T-cell (primary cell): ENCODE measurements around the gene SPTBN2. TPM values are rescaled to one million over a fixed set of nuclear protein-coding genes. Genes with fewer than 3 reads are reported as not detected.

Source experiments
- ATAC-seq, 4 experiments: fragments of 200-7000 bp in 3 of 4; fragments of 150-1000 bp in 1 of 4; cut with Tn5 transposase; replicated peaks in 1 of 4; 1 replicate in 3 of 4; 2 replicates in 1 of 4; pipeline ENCODE4 v1.10.0; 2021; ENCODE audit warnings: moderate library complexity in 3 of 4, mild to moderate bottlenecking in 2 of 4, moderate number of reproducible peaks in 1 of 4
- CTCF ChIA-PET, 2 donors: fragments of 300-600 bp; sonication (Branson Sonifier 250); formaldehyde crosslinking; loops; one replicate each; lab custom pipeline; 2022; ENCODE audit warnings: antibody characterized with exemption in 2 of 2; lab: Charles Lee
- POLR2A ChIA-PET, 2 donors: fragments of 300-600 bp; sonication (Branson Sonifier 250); formaldehyde crosslinking; loops; one replicate each; lab custom pipeline; 2022; ENCODE audit warnings: antibody characterized with exemption in 2 of 2; lab: Charles Lee
- DNase-seq, 35 experiments: peaks; one replicate each; pipeline versions ENCODE4 v3.0.0 to v3.0.0-alpha.2; 2013 to 2023
- H3K27ac ChIP-seq: one replicate; pipeline ENCODE4 v1.5.1; 2013; ENCODE audit warnings: low read length
- H3K27me3 ChIP-seq, 2 experiments: replicated peaks in 1 of 2; 1 replicate in 1 of 2; 2 replicates in 1 of 2; pipeline versions ENCODE4 v1.6.1 to v1.7.0; 2013; ENCODE audit warnings: low read length in 1 of 2, mixed read lengths in 1 of 2; ENCODE audit not compliant: control insufficient read depth in 2 of 2, insufficient read depth in 2 of 2; ENCODE audit errors: extremely low read depth in 1 of 2
- H3K36me3 ChIP-seq, 2 donors: 1 replicate in 1 of 2; 2 replicates in 1 of 2; pipeline versions ENCODE4 v1.6.1 to v1.7.0; 2013; ENCODE audit warnings: low read length in 1 of 2; ENCODE audit not compliant: control insufficient read depth in 2 of 2, insufficient read depth in 1 of 2; ENCODE audit errors: extremely low read depth in 1 of 2
- H3K4me1 ChIP-seq, 2 experiments: 1 replicate in 1 of 2; 2 replicates in 1 of 2; pipeline versions ENCODE4 v1.6.1 to v1.7.0; 2013; ENCODE audit warnings: low read length in 2 of 2, mixed read lengths in 1 of 2; ENCODE audit not compliant: insufficient read depth in 2 of 2, control insufficient read depth in 1 of 2; ENCODE audit errors: extremely low read depth in 1 of 2
- H3K4me3 ChIP-seq, 2 donors: 1 replicate in 1 of 2; 2 replicates in 1 of 2; pipeline versions ENCODE4 v1.5.1 to v1.7.0; 2013; ENCODE audit warnings: mild to moderate bottlenecking in 2 of 2, low read length in 1 of 2, moderate library complexity in 1 of 2; ENCODE audit not compliant: control insufficient read depth in 1 of 2; ENCODE audit errors: extremely low read depth in 1 of 2
- H3K9me3 ChIP-seq: 2 replicates; pipeline ENCODE4 v1.7.0; 2013
- H3K27ac Mint-ChIP-seq, 2 donors: one replicate each; pipeline ENCODE4 v1.8.0; 2020 to 2021; ENCODE audit warnings: mild to moderate bottlenecking in 2 of 2, mixed read lengths in 2 of 2
- H3K27me3 Mint-ChIP-seq, 2 donors: one replicate each; pipeline ENCODE4 v1.8.0; 2021 to 2022; ENCODE audit warnings: mixed read lengths in 2 of 2
- H3K36me3 Mint-ChIP-seq: one replicate; pipeline ENCODE4 v1.8.0; 2021; ENCODE audit warnings: mixed read lengths
- H3K4me1 Mint-ChIP-seq, 3 donors: one replicate each; pipeline ENCODE4 v1.8.0; 2020 to 2022; ENCODE audit warnings: mixed read lengths in 3 of 3, mild to moderate bottlenecking in 1 of 3
- H3K4me3 Mint-ChIP-seq, 3 donors: one replicate each; pipeline ENCODE4 v1.8.0; 2020 to 2022; ENCODE audit warnings: mild to moderate bottlenecking in 3 of 3, mixed read lengths in 3 of 3, moderate library complexity in 3 of 3
- H3K9me3 Mint-ChIP-seq, 3 donors: one replicate each; pipeline ENCODE4 v1.8.0; 2020 to 2022; ENCODE audit warnings: mixed read lengths in 3 of 3
- WGBS: methylation state at CpG from one replicate; pipeline ENCODE4 v1.1.5; 2013; ENCODE audit warnings: missing lambda C conversion rate; ENCODE audit not compliant: insufficient coverage; 5-methylcytosine and 5-hydroxymethylcytosine counted together
- total RNA-seq, 35 experiments: library from RNA in 6 of 35; stranded (reverse) in 6 of 35; fragments of 120-200 nt in 1 of 35; gene quantifications; one replicate each; pipeline versions ENCODE4 v1.2.1 to v1.2.4 and lab custom pipeline; 2013 to 2026

Gene SPTBN2
- total RNA-seq, 5 donors from 2014 or later (not counting 1 experiment from before 2014, with no cell fraction given) = 0.13 to 1.1 (median 0.60) TPM; not detected in 1

DNA sequence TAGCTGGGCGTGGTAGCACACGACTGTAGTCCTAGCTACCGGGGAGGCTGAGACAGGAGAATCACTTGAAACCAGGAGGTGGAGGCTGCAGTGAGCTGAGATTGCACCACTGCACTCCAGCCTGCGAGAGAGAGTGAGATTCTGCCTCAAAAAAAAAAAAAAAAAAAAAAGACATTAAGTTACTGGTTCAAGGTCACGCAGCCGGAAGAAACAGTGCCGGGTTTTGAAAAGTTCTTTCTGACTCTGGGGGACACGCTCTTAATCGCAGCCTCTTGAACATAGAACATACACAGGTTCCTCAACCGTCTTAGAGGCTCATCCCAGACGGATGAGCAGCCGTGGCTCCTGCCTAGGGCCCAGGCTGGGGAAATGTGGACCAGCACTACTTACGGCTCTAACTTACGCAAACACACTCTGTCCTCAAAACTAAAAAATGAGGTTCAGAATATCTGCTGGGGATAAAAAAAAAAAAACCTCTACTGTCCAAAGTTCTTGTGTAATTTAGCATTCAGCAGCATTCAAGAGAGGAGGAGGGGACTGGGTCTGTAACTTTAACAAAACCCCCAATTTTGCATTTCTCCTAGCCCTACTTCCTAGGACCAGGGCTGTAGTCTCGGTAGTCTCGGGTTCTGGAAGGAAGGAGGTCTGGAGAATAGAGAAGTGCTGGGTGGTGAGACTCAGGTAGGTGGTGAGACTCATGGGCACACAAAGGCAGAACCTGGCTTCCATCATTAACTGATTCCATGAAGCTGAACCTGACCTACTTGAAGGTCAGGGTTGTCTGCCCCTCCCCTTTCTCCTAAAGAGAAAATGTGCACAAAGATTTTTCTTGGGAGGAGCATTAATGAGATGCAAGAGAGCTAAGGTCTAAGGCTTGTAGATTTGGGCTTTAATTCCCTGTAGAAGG lies 6.0 kb downstream of the SPTBN2 start:
- ChIA-PET CTCF (no interaction called here), POLR2A (interaction anchor here in 1 of 2 donors (0.6 kb wide), 1 partner anchor 35 kb away, joined by 3 read pairs; no protein-coding TSS in a partner anchor)
- H3K27ac ChIP-seq = no peak overlapping the region
- WGBS = 93% methylated on average over 7 of the region's 16 CpGs
- Mint-ChIP-seq H3K27ac (no peak overlapping the region), H3K4me3 (no peak overlapping the region), H3K9me3 (no peaks in the 10 kb centered on the region), H3K4me1 (peaks cover 13 to 23% (median 16%) of the 10 kb centered on the region in 3 donors), H3K27me3 (peaks cover 42 to 57% of the 10 kb centered on the region in 2 donors), H3K36me3 (no peaks in the 10 kb centered on the region)
- peaks cover 2 to 18% of the 10 kb centered on the region in 2 experiments for H3K4me1 ChIP-seq
- DNase-seq (no peak), ATAC-seq (no peak)
- peaks cover 20 to 75% of the 10 kb centered on the region in 2 experiments for H3K27me3 ChIP-seq
- no peaks in the 10 kb centered on the region for H3K36me3 ChIP-seq
- H3K4me3 ChIP-seq = no peak overlapping the region
- H3K9me3 ChIP-seq = no peaks in the 10 kb centered on the region

DNA sequence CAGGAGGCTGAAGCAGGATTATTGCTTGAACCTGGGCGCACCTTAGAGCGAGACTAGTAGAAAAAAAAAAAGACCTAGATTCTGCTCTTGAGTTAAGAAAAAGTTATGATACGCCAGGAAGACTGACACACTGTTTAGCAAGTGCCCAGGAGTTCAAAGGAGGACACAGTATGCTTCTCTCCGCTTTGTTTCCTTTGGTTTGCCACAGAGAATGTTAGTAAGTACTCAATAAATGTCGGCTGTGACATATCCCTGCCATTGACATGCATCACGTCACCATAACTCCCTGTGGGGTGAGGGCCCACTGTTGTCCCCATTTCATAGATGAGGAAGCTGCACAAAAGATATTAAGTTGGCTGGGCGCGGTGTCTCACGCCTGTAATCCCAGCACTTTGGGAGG lies 7.1 kb downstream of the SPTBN2 start:
- Histone ChIP-seq H3K9me3 (no peaks in the 10 kb centered on the region), H3K4me3 (no peak overlapping the region), H3K4me1 (peaks cover 0 to 12% of the 10 kb centered on the region in 2 experiments), H3K36me3 (no peaks in the 10 kb centered on the region), H3K27ac (no peak overlapping the region), H3K27me3 (peaks cover 19 to 75% of the 10 kb centered on the region in 2 experiments)
- Mint-ChIP-seq H3K4me1 (peaks cover 9 to 18% (median 13%) of the 10 kb centered on the region in 3 donors), H3K27ac (no peak overlapping the region), H3K27me3 (peaks cover 41 to 57% of the 10 kb centered on the region in 2 donors), H3K9me3 (no peaks in the 10 kb centered on the region), H3K36me3 (no peaks in the 10 kb centered on the region), H3K4me3 (no peak overlapping the region)
- DNase-seq (no peak), ATAC-seq (no peak)
- 94% methylated on average over 6 of the region's 9 CpGs for WGBS
- POLR2A ChIA-PET = no interaction called here
- CTCF ChIA-PET = no interaction called here

DNA sequence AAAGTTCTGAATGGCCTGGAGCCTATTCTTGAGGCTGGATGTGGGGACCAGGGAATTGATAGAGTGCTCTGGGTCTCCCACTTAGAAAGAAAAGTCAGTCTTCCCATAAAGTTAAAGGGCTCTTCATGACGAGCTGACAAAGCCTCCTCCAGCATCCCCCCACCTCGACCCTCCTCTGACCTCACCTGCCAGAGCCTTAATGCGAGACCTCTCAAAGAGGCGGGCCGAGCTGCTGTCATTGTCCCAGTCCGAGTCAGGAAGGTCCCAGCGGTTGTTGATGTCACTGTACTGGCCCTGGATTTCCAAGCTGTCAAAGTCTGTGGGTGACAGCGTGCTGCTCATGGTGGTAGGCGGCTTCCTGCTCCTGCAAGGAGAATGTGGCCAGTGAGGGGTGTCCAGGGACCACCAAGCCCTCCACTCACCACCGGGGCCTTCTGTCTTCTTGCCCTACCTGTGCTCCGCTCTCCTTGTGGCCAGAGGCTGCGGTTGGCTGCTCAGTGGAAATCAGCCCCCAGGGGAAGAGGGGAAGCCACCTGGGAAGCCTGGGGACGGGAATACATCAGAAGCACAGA lies 8.0 kb downstream of the SPTBN2 start:
- Histone ChIP-seq H3K27me3 (peaks cover 12 to 66% of the 10 kb centered on the region in 2 experiments), H3K27ac (no peak overlapping the region), H3K4me1 (peaks cover 0 to 6% of the 10 kb centered on the region in 2 experiments), H3K36me3 (no peaks in the 10 kb centered on the region), H3K9me3 (no peaks in the 10 kb centered on the region), H3K4me3 (no peak overlapping the region)
- POLR2A ChIA-PET = no interaction called here
- ATAC-seq (no peak), DNase-seq (no peak)
- Mint-ChIP-seq H3K4me1 (peaks cover 4 to 13% (median 5%) of the 10 kb centered on the region in 3 donors), H3K27me3 (peaks cover 32 to 52% of the 10 kb centered on the region in 2 donors), H3K4me3 (no peak overlapping the region), H3K9me3 (no peaks in the 10 kb centered on the region), H3K27ac (no peak overlapping the region), H3K36me3 (no peaks in the 10 kb centered on the region)
- CTCF ChIA-PET = no interaction called here
- WGBS = 76% methylated on average over 8 of the region's 13 CpGs

DNA sequence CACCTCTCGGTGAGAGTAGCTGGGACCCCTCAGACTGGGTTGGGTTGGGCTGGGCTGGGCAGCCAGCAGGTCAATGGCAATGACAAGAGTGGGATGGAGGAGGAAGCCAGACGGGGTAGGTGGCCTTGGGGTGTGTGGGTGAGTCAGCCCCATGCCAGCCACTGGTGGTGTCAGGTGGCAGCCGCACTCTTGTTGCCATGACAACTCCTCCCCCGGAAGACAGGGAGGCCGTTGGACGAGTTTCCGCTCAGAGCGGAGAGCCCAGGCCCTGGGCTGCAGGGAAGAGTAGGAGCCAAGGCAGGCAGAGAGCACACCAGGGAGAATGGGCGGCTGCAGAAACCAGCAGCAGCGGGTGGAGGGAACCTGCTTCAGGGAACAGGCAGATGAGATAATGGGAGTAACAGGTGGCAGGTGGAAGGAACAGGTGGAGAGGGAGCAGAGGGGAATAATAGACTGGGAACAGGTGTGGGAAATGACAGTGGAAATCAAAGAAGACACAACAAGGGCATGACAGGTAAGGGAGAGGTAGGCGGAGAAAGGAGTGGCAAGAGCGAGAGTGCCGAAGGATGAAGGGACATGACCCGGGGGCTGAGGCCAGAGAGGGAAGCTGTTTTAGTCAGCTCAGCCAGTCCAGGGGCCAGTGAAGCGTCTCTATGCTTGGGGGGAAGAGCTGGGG lies 8.7 kb downstream of the SPTBN2 start:
- peaks cover 0 to 6% of the 10 kb centered on the region in 2 experiments for H3K4me1 ChIP-seq
- WGBS = 52% methylated on average over 14 of the region's 15 CpGs
- peaks cover 26 to 51% of the 10 kb centered on the region in 2 donors for H3K27me3 Mint-ChIP-seq
- H3K27ac Mint-ChIP-seq = no peak overlapping the region
- peak; percentile 31 to 57 (median 52) for ATAC-seq
- H3K4me3 ChIP-seq = no peak overlapping the region
- H3K4me1 Mint-ChIP-seq = peaks cover 4 to 13% (median 5%) of the 10 kb centered on the region in 3 donors
- H3K36me3 ChIP-seq = no peaks in the 10 kb centered on the region
- DNase-seq = peak in 3 of 35 experiments; percentile 5 to 17 (median 8)
- H3K27me3 ChIP-seq = peaks cover 8 to 65% of the 10 kb centered on the region in 2 experiments
- ChIA-PET POLR2A (no interaction called here), CTCF (no interaction called here)
- no peaks in the 10 kb centered on the region for H3K9me3 ChIP-seq
- H3K36me3 Mint-ChIP-seq = no peaks in the 10 kb centered on the region
- no peak overlapping the region for H3K4me3 Mint-ChIP-seq
- no peak overlapping the region for H3K27ac ChIP-seq
- no peaks in the 10 kb centered on the region for H3K9me3 Mint-ChIP-seq

DNA sequence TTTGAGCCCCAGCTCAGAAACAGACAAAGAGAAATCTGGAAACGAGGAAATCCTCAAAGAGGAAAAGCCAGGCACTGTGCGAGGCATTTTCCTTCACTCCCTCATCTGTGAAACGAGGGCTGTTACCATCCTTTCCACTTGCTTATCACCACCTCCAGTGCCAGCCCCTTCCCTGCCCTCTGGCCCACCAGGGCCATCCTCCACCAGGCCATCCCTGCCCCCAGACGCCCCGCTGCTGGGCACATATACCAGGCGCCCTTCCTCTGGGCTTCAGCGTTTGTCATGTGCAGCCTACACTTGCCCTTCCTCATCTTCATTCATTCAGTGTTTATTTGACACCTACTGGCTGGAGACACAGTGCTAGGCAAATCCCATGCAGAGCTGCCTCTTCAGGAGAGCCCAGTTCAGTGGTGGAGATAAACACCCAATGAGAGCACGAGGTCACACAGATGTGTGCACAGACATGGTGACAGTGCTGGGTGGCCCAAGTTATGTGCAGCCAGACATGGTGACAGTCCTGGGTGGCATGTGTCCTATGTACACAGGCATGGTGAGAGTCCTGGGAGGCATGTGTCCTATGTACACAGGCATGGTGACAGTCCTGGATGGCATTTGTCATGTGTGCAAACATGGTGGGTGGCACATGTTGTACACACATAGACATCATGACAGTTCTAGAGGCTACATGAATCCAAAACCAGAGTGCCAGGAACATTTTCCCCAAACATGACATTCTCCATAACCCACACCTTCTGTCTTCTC lies 9.7 kb downstream of the SPTBN2 start:
- DNase-seq (no peak), ATAC-seq (no peak)
- H3K4me3 ChIP-seq = no peak overlapping the region
- H3K9me3 ChIP-seq = no peaks in the 10 kb centered on the region
- WGBS = 87% methylated on average over 8 of the region's 8 CpGs
- POLR2A ChIA-PET = no interaction called here
- Mint-ChIP-seq H3K4me1 (peaks cover 4 to 13% (median 5%) of the 10 kb centered on the region in 3 donors), H3K9me3 (no peaks in the 10 kb centered on the region), H3K4me3 (no peak overlapping the region), H3K27me3 (peaks cover 20 to 45% of the 10 kb centered on the region in 2 donors), H3K36me3 (no peaks in the 10 kb centered on the region), H3K27ac (no peak overlapping the region)
- H3K4me1 ChIP-seq = peaks cover 0 to 6% of the 10 kb centered on the region in 2 experiments
- peaks cover 0 to 66% of the 10 kb centered on the region in 2 experiments for H3K27me3 ChIP-seq
- H3K36me3 ChIP-seq = no peaks in the 10 kb centered on the region
- no peak overlapping the region for H3K27ac ChIP-seq
- CTCF ChIA-PET = no interaction called here
